Measurements from ENCODE around the gene TNFAIP8L1. TPM values are rescaled to one million over a fixed set of nuclear protein-coding genes. Genes with fewer than 3 reads are reported as not detected.

TNFAIP8L1 gene
- total RNA-seq, 1 experiment from 2014 or later: 21.8 TPM

GRCh38 chr19:4640247-4641000 is 1.1 kb downstream of the TNFAIP8L1 start:
- Histone ChIP-seq H3K36me3 (ENCODE audit: control insufficient read depth, insufficient read depth, low read length) (peaks cover 1% of the 10 kb centered on the region; the same call in 1 of the 2 replicates), H3K27me3 (replicated peaks; ENCODE audit: control insufficient read depth, insufficient read depth, low read length) (no peaks in the 10 kb centered on the region), H3K4me1 (peaks cover 12% of the 10 kb centered on the region; the same call in 1 of the 2 replicates), H3K4me3 (ENCODE audit: low read depth, low read length) (peak overlapping the region; percentile 72), H3K9me3 (no peaks in the 10 kb centered on the region)
- intact Hi-C loops (cut with micrococcal nuclease; ENCODE audit: unreplicated experiment): no loop called here
- ChIA-PET POLR2A (interaction anchor here (0.6 kb wide), 1 partner anchor 30 kb away, joined by 5 read pairs; the partner anchor contains the start of gene MYDGF), CTCF (no interaction called here)
- DNase-seq: no peak
- H3K9me3 Mint-ChIP-seq (ENCODE audit: unreplicated experiment): no peaks in the 10 kb centered on the region
- no peak overlapping the region for H3K27ac Mint-ChIP-seq (ENCODE audit: unreplicated experiment)
- H3K4me3 Mint-ChIP-seq (ENCODE audit: unreplicated experiment): peak overlapping the region; percentile 85
- TF ChIP-seq CTCF (IDR thresholded peaks at IDR 0.05; ENCODE audit: insufficient read depth in 1 of 2, low read depth in 1 of 2, low read length in 1 of 2, severe bottlenecking in 1 of 2, unreplicated experiment in 1 of 2): no peak
- no peaks in the 10 kb centered on the region for H3K27me3 Mint-ChIP-seq (ENCODE audit: insufficient read depth, unreplicated experiment)
- no TSS peak for BruUV-seq (replicated peaks)
- peaks cover 7% of the 10 kb centered on the region for H3K4me1 Mint-ChIP-seq (ENCODE audit: low read depth, unreplicated experiment)
- peaks cover 12% of the 10 kb centered on the region for H3K36me3 Mint-ChIP-seq (ENCODE audit: insufficient read depth, unreplicated experiment)

- Histone ChIP-seq H3K9me3 (no peaks in the 10 kb centered on the region), H3K4me1 (peaks cover 12% of the 10 kb centered on the region; the same call in 1 of the 2 replicates), H3K4me3 (ENCODE audit: low read depth, low read length) (no peak overlapping the region), H3K27me3 (replicated peaks; ENCODE audit: control insufficient read depth, insufficient read depth, low read length) (no peaks in the 10 kb centered on the region), H3K36me3 (ENCODE audit: control insufficient read depth, insufficient read depth, low read length) (peaks cover 1% of the 10 kb centered on the region; the same call in 1 of the 2 replicates)
- peaks cover 7% of the 10 kb centered on the region for H3K4me1 Mint-ChIP-seq (ENCODE audit: low read depth, unreplicated experiment)
- no peak overlapping the region for H3K4me3 Mint-ChIP-seq (ENCODE audit: unreplicated experiment)
- CTCF ChIA-PET: no interaction called here
- no peaks in the 10 kb centered on the region for H3K27me3 Mint-ChIP-seq (ENCODE audit: insufficient read depth, unreplicated experiment)
- POLR2A ChIA-PET: no interaction called here
- no peak for TF ChIP-seq CTCF (IDR thresholded peaks at IDR 0.05; ENCODE audit: insufficient read depth in 1 of 2, low read depth in 1 of 2, low read length in 1 of 2, severe bottlenecking in 1 of 2, unreplicated experiment in 1 of 2)
- BruUV-seq (replicated peaks): no TSS peak
- peaks cover 12% of the 10 kb centered on the region for H3K36me3 Mint-ChIP-seq (ENCODE audit: insufficient read depth, unreplicated experiment)
- no peaks in the 10 kb centered on the region for H3K9me3 Mint-ChIP-seq (ENCODE audit: unreplicated experiment)
- H3K27ac Mint-ChIP-seq (ENCODE audit: unreplicated experiment): no peak overlapping the region
- intact Hi-C loops (cut with micrococcal nuclease; ENCODE audit: unreplicated experiment): no loop called here
- no peak for DNase-seq
These were observed 1.8 kb downstream of the TNFAIP8L1 start for GRCh38 chr19:4641132-4641531.

GRCh38 chr19:4642625-4643024 is 3.3 kb downstream of the TNFAIP8L1 start:
- POLR2A ChIA-PET: no interaction called here
- Mint-ChIP-seq H3K4me3 (ENCODE audit: unreplicated experiment) (no peak overlapping the region), H3K27me3 (ENCODE audit: insufficient read depth, unreplicated experiment) (no peaks in the 10 kb centered on the region), H3K27ac (ENCODE audit: unreplicated experiment) (no peak overlapping the region), H3K4me1 (ENCODE audit: low read depth, unreplicated experiment) (peaks cover 7% of the 10 kb centered on the region), H3K9me3 (ENCODE audit: unreplicated experiment) (no peaks in the 10 kb centered on the region), H3K36me3 (ENCODE audit: insufficient read depth, unreplicated experiment) (peaks cover 16% of the 10 kb centered on the region)
- TF ChIP-seq CTCF (IDR thresholded peaks at IDR 0.05; ENCODE audit: insufficient read depth in 1 of 2, low read depth in 1 of 2, low read length in 1 of 2, severe bottlenecking in 1 of 2, unreplicated experiment in 1 of 2): no peak
- H3K9me3 ChIP-seq: no peaks in the 10 kb centered on the region
- H3K4me3 ChIP-seq (ENCODE audit: low read depth, low read length): no peak overlapping the region
- H3K4me1 ChIP-seq: peaks cover 8% of the 10 kb centered on the region; the same call in 1 of the 2 replicates
- DNase-seq: no peak
- no peaks in the 10 kb centered on the region for H3K27me3 ChIP-seq (replicated peaks; ENCODE audit: control insufficient read depth, insufficient read depth, low read length)
- CTCF ChIA-PET: no interaction called here
- intact Hi-C loops (cut with micrococcal nuclease; ENCODE audit: unreplicated experiment): no loop called here
- no TSS peak for BruUV-seq (replicated peaks)
- H3K36me3 ChIP-seq (ENCODE audit: control insufficient read depth, insufficient read depth, low read length): peaks cover 1% of the 10 kb centered on the region; the same call in 1 of the 2 replicates
